ENCODE data around the gene RAF1.

Gene RAF1

GRCh38 chr3:12611117-12611516, 52.8 kb downstream of the RAF1 start:
- TF ChIP-seq, protein P1, sequence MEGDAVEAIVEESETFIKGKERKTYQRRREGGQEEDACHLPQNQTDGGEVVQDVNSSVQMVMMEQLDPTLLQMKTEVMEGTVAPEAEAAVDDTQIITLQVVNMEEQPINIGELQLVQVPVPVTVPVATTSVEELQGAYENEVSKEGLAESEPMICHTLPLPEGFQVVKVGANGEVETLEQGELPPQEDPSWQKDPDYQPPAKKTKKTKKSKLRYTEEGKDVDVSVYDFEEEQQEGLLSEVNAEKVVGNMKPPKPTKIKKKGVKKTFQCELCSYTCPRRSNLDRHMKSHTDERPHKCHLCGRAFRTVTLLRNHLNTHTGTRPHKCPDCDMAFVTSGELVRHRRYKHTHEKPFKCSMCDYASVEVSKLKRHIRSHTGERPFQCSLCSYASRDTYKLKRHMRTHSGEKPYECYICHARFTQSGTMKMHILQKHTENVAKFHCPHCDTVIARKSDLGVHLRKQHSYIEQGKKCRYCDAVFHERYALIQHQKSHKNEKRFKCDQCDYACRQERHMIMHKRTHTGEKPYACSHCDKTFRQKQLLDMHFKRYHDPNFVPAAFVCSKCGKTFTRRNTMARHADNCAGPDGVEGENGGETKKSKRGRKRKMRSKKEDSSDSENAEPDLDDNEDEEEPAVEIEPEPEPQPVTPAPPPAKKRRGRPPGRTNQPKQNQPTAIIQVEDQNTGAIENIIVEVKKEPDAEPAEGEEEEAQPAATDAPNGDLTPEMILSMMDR (IDR thresholded peaks at IDR 0.05; ENCODE audit: low read depth, low read length, missing control alignments) = no peak
- no peak overlapping the region for H3K4me3 ChIP-seq (ENCODE audit: low read depth, low read length)
- DNase-seq (ENCODE audit: low read depth) = no peak
- in situ Hi-C loops (cut with HindIII; ENCODE audit: low sequenced_read_pairs) = no loop called here

DNA sequence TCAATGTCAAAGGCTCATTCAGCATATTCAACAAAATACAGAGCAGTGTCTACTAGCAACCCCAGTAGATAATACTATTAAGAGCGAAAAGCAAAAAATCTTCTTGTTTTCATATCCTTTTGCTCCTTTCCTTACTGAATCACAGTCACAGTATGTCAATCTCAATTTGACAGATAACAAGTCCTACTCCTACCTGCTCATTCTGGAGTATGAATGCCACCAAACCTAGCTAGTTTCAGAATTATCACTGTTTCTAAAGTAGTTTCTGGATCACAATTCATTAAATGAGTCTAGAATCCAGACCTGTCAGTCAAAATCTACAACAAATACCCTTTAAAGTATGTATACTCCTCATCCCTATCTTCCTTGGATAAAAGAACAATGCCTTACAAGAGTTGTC, 55.5 kb downstream of the RAF1 start:
- in situ Hi-C loops (cut with HindIII; ENCODE audit: low sequenced_read_pairs) = loop anchor here (5.0 kb wide), 1 partner anchor 49 kb away; no protein-coding TSS in a partner anchor
- DNase-seq (ENCODE audit: low read depth) = no peak
- no peak overlapping the region for H3K4me3 ChIP-seq (ENCODE audit: low read depth, low read length)
- TF ChIP-seq, protein P1 (IDR thresholded peaks at IDR 0.05; ENCODE audit: low read depth, low read length, missing control alignments) = no peak

GRCh38 chr3:12603969-12604368, 59.9 kb downstream of the RAF1 start:
- TF ChIP-seq, protein P1 (IDR thresholded peaks at IDR 0.05; ENCODE audit: low read depth, low read length, missing control alignments) = no peak
- no peak overlapping the region for H3K4me3 ChIP-seq (ENCODE audit: low read depth, low read length)
- in situ Hi-C loops (cut with HindIII; ENCODE audit: low sequenced_read_pairs) = no loop called here
- DNase-seq (ENCODE audit: low read depth) = no peak

GRCh38 chr3:12601072-12601471, 62.8 kb downstream of the RAF1 start:
- DNase-seq (ENCODE audit: low read depth) = no peak
- H3K4me3 ChIP-seq (ENCODE audit: low read depth, low read length) = no peak overlapping the region
- TF ChIP-seq, protein P1 (IDR thresholded peaks at IDR 0.05; ENCODE audit: low read depth, low read length, missing control alignments) = peak; percentile 7
- in situ Hi-C loops (cut with HindIII; ENCODE audit: low sequenced_read_pairs) = no loop called here

DNA sequence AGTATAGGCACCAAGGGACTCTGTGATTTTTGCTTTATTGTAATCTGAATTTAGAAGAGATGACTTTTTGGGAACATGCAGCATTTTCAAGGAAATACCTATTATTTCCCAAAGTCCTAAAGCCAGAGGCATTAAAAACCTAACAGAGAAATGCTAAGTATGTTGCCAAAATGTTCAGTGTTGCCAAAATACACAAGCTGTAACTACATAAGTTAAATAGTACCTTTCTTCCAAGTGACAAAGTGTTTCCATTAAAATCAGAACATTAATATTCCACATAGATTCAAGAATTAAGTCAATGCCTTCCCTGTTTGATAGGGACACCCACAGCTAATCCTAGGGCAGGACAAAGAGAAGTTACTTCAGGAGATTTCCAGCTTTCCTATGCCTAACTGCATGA, 65.0 kb downstream of the RAF1 start:
- no peak for DNase-seq (ENCODE audit: low read depth)
- no peak overlapping the region for H3K4me3 ChIP-seq (ENCODE audit: low read depth, low read length)
- in situ Hi-C loops (cut with HindIII; ENCODE audit: low sequenced_read_pairs) = no loop called here
- TF ChIP-seq, protein P1 (IDR thresholded peaks at IDR 0.05; ENCODE audit: low read depth, low read length, missing control alignments) = no peak

- in situ Hi-C loops (cut with HindIII; ENCODE audit: low sequenced_read_pairs) = no loop called here
- TF ChIP-seq, protein P1 (IDR thresholded peaks at IDR 0.05; ENCODE audit: low read depth, low read length, missing control alignments) = no peak
- no peak for DNase-seq (ENCODE audit: low read depth)
These were observed 70.4 kb downstream of the RAF1 start for GRCh38 chr3:12593473-12593872.

More at GRCh38 chr3:12593473-12593872, 70.4 kb downstream of the RAF1 start:
- H3K4me3 ChIP-seq (ENCODE audit: low read depth, low read length) = no peak overlapping the region
